Right lung (tissue), 10 donors: ENCODE data around the gene SERPIND1. TPM values are rescaled to one million over a fixed set of nuclear protein-coding genes. Genes with fewer than 3 reads are reported as not detected.
"Not testable (repeated sequence)": the region's sequence is repeated elsewhere in the genome, so short reads cannot be mapped to it uniquely, and the experiment has no call there.

ENCODE experiments used
- DNase-seq, 2 donors: peaks; one replicate each; pipeline ENCODE4 v3.0.0-alpha.2; 2013
- long read RNA-seq, 8 donors: transcript quantifications; one replicate each; lab custom pipeline, GENCODE V29; 2026
- polyA plus RNA-seq, 5 donors: library from polyadenylated mRNA; unstranded; fragments of 120-200 nt; gene quantifications; one replicate each; pipeline versions ENCODE4 v1.2.1 to v1.2.3, GENCODE V29; 2013; ENCODE audit warnings: inconsistent platforms in 1 of 5, low replicate concordance in 1 of 5; ENCODE audit not compliant: insufficient read length in 5 of 5, insufficient read depth in 1 of 5

The SERPIND1 gene, protein sequence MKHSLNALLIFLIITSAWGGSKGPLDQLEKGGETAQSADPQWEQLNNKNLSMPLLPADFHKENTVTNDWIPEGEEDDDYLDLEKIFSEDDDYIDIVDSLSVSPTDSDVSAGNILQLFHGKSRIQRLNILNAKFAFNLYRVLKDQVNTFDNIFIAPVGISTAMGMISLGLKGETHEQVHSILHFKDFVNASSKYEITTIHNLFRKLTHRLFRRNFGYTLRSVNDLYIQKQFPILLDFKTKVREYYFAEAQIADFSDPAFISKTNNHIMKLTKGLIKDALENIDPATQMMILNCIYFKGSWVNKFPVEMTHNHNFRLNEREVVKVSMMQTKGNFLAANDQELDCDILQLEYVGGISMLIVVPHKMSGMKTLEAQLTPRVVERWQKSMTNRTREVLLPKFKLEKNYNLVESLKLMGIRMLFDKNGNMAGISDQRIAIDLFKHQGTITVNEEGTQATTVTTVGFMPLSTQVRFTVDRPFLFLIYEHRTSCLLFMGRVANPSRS
- 1 to 10 TPM in 1 of 5 donors, under 1 TPM in 4; 0.08 to 2.4 (median 0.20) TPM for polyA plus RNA-seq
- long read RNA-seq, donor 1, partial matches to known transcripts = 48 of 48 reads
- long read RNA-seq, donor 1, other reads (novel, unspliced or antisense) = 0 of 48 reads
- long read RNA-seq, donor 2 = 0 reads
- long read RNA-seq, donor 3 = 0 reads
- long read RNA-seq, donor 4 = 0 reads
- long read RNA-seq, donor 5, partial matches to known transcripts = 0 of 1 reads
- long read RNA-seq, donor 5, other reads (novel, unspliced or antisense) = 0 of 1 reads
- long read RNA-seq, donor 6 = 0 reads
- long read RNA-seq, donor 7 = 0 reads
- long read RNA-seq, donor 8 = 0 reads

DNA sequence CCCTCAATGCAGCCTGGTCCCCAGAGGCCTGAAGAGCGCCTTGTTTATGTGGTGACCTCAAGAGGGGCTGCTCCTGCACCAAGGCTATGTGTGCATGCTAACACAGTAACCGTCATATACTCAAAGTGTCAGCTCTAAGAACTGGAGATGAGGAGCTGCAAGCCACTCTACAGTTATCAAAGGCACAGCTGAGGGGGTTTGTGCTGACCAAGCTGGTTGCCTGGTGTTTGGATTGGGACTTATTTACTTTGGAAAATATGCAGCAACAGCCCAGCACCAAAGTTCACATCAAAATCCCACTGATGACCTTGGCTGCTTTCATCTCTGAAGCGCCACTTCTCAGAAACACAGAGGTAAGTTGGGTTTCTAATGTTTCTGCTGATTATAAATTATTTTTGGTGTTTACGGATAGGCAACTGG lies at the start of gene SERPIND1:
Gene SERPIND1, plus strand, starts transcription at position 321 of the 420 bp plus-strand sequence. CDS start 5,200 bp downstream, outside the sequence.
- no peak for DNase-seq

DNA sequence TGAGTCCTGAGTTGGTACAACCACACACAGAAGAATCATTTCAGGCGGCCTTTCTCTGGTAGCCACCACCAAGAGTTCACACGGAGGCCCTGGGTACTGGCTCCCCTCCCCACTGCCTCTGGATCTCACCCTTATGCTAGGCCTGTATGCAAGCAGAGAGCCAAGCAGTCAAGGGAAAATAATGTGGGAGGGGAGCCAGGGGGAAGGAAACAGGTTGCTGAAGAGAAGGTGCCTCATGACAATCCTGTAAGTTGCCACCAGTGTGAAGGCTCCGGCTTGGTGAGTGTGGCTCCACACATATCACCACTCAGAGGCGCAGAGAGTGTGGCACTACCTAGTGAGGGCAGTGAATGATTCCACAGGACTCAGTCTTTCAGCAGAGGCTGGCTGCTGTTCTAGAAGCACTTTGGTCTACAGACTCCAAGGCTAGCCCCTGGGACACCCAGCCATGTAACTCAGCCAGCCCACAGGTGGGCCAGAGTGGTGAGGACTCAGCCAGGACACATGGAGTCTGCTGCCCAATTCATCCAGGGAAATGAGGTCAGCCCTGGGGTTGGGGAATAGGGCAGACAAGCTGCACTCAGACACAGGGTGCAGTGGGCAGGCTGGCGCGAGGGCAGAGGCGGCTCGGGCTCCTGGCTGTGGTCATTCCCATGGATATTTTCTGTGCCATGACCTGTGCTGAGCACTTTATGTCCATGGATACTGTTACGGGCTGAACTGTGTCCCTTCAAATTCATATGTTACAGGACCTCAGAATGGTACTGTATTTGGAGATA lies 49.0 kb upstream of the SERPIND1 start:
- DNase-seq = no peak

DNA sequence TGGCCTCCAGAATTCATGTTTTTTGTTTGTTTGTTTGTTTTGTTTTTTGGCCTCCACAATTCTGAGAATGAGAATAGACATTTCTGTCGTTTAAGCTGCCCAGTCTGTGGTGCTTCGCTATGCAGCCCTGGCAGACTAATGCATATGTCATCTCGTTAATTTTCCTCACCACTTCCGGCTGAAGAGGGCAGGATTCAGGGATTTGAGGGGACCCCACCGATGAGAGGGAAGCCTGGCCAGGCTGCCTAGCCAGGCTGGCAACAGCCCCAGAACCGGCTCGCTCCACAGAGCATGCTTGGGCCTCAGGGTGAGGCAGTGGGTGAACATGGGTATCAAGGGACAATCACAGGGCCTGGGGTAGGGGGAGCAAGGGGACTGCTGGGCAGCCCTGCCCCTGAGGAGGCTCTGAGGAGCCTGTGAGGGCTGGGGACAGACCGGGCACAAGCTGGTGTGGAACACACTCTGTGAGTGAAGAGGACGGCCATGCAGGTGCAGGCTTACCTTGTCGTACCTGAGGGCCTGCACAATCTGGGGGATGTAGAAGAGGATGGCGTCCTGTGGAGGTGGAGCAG lies 47.8 kb upstream of the SERPIND1 start:
- DNase-seq = no peak

DNA sequence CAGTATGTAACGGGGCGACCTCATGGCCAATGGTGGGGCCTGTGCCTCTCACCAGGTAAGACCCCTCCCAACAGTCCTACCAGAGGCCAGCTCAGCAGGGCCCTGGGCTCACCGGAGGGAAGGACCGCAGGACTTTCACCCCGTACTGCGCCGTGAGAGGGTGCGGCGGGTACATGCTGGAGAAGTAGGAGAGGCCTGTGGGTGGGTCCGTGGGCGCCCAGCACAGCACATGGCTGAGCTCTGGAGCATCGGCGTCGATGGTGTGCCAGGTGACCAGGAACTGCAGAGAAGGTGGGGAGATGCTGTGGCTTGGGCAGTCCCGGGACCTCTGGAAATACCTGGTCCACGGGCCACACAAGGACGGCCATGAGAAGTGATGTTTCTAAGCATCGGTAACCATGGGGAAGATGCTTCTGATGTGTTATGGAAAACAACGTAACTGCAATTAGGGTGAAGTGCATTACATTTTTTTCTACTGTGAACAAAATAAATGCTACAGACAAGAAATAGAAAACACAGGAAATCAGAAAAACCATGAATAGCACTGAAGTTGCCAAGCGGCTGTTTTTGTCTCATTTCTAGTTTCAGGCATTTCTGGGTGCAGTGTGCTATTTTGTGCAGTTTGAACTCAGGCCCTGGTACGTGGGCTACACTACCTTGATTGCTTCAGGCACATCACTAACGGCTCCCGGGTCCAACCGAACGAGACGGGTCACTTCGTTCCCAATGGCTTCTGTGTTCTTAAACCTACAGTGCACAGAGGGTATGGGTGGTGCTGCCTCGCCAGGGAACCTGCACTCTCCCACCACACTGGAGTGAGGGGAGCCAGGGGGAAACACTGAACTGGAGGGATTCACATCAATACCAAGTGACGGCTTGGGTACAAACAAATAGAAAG lies 46.5 kb upstream of the SERPIND1 start:
- DNase-seq = no peak

DNA sequence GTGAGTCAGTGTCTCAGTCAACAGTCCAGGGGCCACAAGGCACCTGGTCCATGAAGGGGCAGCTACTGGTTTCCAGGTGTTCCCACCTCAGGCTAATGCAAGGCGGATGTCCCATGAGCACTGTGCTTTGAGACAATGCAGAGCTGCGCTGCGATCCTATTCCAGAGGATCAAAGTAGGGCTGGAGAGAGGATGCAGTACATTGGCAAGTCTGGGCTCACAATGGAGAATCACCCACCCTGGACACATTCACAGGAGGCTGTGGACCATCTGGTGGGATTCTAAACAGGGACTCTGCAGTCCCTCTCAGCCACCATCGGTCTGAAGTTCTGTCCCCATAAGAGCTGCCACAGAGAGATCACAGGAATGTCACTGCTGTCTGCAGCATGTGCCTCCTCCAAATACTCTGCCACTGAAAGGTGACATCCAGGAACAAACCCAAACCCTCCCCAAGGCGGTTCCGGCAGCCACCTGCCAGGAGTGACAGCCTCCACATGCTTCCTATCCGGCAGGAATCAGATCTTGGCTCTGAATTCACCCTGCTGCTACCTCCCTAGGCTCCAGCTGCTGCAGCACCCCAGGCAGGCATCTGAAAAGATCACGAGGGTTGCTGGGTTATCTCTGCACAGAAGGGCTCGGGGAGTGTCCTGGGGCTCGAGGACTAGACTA lies 45.3 kb upstream of the SERPIND1 start:
- no peak for DNase-seq

DNA sequence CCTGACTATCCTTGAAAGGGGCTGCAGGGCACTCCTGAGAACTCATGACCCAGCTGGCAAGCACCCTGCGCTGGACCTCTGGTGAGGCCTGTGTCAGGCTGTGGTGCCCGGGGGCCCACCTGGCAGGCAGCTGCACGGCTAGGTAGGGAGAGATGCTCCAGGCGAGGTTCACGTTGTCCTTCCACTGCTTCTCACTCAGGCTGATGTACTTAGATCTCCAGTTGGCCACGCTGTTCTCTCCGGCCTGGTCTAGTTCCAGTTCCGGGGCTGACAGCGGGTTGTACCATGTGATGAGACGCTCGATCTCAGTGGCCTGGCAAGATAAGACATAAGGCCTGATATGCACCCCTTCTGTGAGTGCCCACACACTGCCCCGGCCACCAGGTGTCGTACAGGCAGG lies 44.7 kb upstream of the SERPIND1 start:
- no peak for DNase-seq

DNA sequence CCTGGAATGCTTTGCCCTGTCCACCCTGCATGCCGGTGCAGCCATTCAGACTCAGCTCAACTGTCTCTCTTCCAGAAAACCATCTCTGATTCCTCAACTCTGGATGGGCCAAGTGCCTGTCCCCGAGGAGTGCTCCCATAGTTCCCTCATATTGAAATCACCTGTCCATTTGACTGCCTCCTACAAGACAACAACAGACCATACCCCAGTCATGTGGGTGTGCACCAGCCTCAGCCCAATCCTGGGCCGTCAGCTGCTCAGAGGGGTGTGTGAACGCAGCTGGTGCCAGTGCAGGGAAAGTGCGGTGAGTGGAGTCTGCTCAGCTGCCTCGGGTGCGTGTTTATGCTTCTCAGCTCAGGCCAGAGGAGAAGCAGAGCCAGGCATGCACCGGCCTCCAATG lies 41.5 kb upstream of the SERPIND1 start:
- not testable (repeated sequence) for DNase-seq

DNA sequence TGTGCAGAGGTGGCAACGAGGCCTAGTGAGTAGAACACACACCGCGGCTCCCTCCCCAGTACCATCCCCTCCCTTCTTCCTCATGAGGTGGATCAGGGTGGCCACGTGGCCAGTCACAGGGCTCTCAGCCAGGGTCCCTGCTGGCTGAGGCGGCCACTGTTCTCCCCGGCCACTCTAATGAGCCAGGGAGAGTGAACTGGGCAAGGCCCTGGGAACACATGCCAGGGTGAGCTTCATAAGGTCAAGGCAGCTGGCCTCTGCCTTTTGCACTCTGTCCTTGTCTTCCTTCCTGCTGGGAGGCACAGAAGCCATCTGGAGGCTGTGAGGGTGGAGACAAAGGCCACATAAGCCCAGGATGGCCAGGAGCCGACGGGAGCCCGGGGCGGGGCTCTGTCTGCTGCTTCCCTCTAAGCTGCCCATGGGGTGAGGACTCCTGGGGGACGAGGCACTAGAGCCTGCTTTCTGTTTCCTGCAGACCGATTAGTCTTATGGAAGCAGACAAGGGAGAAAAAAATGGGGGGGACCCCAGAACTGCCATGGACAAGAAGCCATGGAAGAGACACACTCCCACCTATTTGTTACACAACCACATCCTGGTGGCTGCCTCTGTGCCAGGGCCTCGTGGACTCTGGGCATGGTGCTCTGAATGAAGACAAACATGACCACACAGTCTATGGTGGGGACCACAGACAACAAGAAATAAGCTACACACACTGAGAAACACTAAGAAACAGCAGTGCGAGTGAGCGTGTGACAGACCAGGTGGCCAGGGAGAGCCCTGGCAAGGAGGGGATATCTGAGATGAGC lies 38.4 kb upstream of the SERPIND1 start:
- DNase-seq = not testable (repeated sequence)

DNA sequence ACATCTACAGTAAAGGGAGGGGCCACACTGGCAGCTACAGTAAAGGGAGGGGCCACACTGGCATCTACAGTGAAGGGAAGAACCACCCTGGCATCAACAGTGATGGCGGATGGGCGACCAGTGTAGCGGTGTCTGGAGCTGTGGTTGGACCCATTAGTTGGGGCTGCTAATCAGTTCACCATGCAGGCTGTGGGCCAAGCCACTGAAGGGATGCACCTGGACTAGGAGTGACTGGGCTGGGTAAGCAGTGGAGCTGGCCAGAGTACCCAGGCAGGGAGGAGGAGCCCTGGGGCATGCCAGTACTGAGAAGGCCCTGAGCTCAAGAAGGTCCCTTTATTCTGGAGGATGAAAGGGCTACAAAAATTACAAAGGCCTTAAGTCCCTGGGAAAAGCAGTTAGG lies 37.0 kb upstream of the SERPIND1 start:
- not testable (repeated sequence) for DNase-seq

DNA sequence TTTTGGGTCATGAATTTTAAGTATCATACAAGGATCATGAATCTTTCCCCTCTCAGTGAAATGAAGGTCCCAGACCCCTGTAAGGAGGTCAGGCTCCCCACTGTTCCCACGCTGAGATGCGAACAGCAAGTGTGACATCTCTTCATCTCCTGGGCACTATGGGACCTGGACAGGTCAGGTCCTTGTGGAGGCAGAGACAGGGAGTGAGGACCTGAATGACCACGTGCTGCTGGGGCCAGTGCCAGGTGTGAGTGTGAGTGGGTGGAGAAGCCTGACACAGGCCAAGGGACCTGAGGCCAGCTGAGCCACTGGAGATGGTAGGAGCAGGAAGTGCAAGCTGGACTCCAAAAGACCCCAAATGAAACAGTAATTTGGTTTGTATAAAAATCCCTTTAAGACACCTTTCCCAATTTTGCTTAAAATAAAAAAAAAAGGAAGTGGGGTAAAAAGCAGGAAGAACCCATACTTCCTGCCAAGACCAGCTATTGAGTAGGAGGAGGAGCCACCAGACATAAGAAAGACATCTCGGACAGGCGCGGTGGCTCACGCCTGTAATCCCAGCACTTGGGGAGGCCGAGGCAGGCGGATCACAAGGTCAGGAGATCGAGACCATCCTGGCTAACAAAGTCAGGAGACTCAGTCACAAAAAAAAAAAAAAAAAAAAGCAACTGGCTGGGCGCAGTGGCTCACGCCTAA lies 35.4 kb upstream of the SERPIND1 start:
- no peak for DNase-seq

DNA sequence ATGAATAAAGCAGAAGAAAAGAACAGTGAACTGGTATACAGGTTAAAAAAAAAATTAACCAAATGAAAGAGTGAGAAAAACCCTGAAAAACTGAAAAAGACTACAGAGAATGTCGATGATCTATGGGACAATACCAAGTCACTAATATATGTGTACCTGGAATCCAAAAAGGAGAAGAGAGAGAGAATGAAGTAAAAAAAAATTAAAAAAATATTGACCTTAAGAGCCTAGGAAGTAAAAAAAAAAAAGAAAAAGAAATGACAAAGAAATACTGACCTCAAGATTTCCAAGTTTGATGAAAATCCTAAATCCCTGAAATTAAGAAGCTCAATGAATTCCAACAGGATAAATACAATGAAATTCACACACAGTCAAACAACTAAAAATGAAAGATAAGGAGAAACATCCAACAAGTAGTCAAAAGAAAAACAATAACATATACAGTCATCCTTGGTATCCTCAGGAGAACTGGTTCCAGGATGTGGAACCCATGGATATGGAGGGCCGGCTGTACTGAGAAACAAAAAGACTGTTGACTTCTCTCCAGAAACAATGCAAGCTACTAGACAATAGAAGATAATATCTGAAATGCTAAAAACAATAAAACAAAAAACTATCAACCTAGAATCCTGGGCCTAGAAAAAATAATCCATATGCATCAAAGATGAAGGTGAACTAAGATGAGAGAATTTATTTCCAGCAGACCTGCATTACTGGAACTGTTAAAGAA lies 33.5 kb upstream of the SERPIND1 start:
- DNase-seq = no peak

DNA sequence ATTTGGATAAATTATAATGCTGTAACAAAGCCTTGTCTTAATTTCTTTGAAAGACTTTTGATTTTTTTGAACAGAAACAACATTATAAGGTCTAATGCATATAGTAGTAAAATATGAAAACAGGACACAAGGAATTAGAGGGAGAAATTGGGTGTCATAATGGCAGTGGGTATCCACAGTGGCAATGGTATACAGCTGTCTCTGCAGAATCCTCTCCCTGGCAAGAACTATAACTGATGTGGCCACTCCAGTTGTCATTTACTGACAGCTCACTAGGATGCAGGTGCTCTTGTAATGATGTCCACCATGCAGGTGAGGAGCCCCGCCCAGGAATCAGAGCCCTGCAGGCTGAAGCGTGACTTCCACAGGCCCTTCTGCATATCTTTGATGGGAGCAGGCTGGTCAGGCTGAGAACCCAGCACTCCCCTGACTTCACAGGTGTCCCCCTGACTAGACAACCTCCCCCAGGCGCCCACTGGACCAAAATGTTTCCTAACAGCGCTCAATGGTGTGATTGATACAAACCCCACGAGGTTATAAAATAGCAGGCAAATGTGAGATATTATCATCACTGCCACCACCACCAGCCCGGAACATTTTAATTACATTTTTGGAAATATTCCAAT lies 32.8 kb upstream of the SERPIND1 start:
- DNase-seq = no peak

DNA sequence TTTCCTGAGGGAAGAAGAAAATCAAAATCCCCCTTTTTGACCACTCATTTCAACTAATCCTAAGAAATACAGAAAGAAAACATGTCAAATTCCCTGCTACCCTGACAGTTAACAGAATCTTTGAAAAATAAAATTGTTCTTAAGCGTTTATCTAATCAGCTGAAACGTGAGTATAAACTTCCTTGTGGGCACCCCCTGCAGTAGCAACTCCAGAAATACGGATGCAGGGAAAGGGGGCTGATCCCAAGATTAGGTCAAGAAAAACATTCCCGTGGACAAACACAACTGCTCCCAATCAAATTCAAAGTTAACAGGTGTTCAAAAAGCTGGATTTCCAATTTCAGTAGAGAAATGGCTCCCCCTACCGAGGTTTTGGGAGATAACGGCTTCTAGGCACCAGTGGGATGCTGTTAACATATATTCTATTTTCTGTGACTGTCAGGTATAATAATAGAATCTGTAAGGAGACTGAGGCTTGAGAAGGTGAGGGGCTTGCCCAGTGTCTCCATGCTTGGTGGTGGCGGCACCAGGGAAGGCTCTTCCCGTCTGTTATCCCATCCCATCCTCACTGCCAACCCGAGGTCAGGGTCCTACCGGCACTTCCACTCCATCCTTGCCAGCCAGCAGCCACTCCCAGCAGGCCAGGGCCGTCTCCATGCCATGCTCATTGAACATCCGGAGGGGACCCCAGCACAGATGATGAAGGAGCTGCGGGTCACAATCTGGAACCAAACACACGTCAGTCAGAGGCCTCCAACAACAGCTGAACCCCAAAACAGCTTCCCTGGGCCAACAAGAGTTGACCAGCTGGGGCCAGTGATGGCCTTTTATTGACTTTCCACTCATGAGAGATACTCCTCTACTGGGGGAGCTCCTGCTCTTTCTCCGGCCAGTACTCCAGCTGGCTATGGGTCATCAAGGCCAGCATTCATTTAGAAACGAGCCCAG lies 32.0 kb upstream of the SERPIND1 start:
- DNase-seq = no peak

DNA sequence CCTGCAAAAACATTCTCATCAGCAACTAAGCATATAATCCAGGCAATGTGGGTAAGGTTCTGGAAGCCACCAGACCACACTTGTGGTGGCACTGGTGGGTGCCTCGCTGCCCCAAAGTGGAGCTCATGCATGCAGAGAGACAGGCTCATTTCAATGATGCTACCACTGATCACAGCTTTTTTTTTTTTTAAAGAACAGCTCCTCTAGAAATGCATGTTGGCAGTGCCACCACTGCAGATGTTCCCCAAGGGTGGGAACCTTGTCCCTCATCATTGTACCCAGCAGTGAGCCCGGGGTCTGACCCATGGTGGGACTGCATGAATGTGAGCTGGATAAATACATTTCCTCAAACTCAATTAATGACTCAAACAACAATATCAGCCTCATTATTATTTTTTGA lies 31.1 kb upstream of the SERPIND1 start:
- DNase-seq = no peak

DNA sequence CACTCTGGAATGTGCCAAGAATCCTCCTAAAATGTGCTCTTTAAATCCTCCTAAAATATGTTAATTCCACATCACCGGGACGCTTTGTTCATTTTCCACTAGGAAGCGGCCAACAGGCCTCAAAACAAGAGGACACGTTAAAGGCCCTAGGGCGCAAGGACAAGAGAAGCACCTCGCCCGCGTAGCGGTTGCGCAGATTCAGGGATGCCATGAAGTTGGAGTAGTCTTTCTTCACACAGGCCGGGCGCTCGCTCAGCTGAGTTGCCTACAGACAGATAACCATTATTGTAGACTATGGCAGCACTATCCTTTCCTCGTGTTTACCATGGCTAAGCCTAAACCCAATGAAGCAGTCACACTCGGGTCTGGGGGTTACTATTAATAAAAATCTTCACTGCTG lies 29.5 kb upstream of the SERPIND1 start:
- DNase-seq = no peak

DNA sequence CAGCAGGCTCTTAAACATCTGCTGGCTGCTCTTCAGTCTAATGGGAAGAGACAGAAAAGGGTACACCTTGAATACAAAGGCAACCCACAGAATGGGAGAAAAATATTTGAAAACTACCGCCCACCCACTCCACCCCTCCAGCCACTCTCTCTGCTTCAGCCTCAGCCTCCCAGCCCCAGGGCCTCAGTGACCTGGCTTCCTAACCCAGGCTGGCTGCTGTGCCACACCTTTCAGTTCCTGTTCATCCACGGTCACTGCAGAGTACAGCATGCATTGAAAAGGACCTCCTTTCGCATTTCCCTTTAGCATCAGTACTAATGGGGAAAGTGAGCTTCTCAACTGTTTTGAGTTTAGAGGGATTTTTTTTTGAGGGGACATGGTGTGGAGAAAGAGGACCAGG lies 28.8 kb upstream of the SERPIND1 start:
- no peak for DNase-seq
